AG09309 (cell line): ENCODE results near the gene CADPS.

Experiments
- DNase-seq: peaks from one replicate; pipeline ENCODE4 v3.0.0-alpha.2; 2010; ENCODE audit warnings: low read depth
- H3K4me3 ChIP-seq: 2 replicates; pipeline ENCODE4 v1.5.1; 2011; ENCODE audit warnings: mild to moderate bottlenecking, low read depth, low read length, moderate library complexity; ENCODE audit not compliant: control insufficient read depth
- CTCF ChIP-seq: IDR thresholded peaks from 2 replicates; pipeline ENCODE4 v1.5.1; 2011; ENCODE audit warnings: mild to moderate bottlenecking, low read depth, low read length, inconsistent platforms; ENCODE audit not compliant: insufficient read depth, control insufficient read depth; ENCODE audit errors: missing control alignments

The CADPS gene

GRCh38 chr3:62918131-62918530 is 42.9 kb upstream of the CADPS start:
- DNase-seq, result no peak
- no peak overlapping the region for H3K4me3 ChIP-seq
- TF ChIP-seq CTCF, result no peak

- TF ChIP-seq CTCF, result no peak
- H3K4me3 ChIP-seq, result no peak overlapping the region
- DNase-seq, result no peak
Observed at GRCh38 chr3:62911526-62911925, 36.3 kb upstream of the CADPS start.

- no peak for DNase-seq
- TF ChIP-seq CTCF, result no peak
- no peak overlapping the region for H3K4me3 ChIP-seq
Observed at GRCh38 chr3:62905331-62905730, 30.1 kb upstream of the CADPS start.

- no peak overlapping the region for H3K4me3 ChIP-seq
- DNase-seq, result no peak
- TF ChIP-seq CTCF, result no peak
Observed at GRCh38 chr3:62898530-62899496, 23.6 kb upstream of the CADPS start.

GRCh38 chr3:62895901-62896300 is 20.7 kb upstream of the CADPS start:
- H3K4me3 ChIP-seq, result no peak overlapping the region
- no peak for DNase-seq
- no peak for TF ChIP-seq CTCF

- DNase-seq, result no peak
- no peak for TF ChIP-seq CTCF
Observed at GRCh38 chr3:62892951-62893350, 17.7 kb upstream of the CADPS start.

More at GRCh38 chr3:62892951-62893350, 17.7 kb upstream of the CADPS start:
- no peak overlapping the region for H3K4me3 ChIP-seq
